Upper lobe of left lung (tissue), 4 donors: ENCODE measurements around the gene CBLIF.
"Not testable (repeated sequence)": the region's sequence is repeated elsewhere in the genome, so short reads cannot be mapped to it uniquely, and the experiment has no call there.

ENCODE experiments used
- CTCF ChIP-seq, 6 experiments: fragments of 450-650 bp in 4 of 6; fragments of 200-600 bp in 2 of 6; sonication (generic) in 2 of 6; IDR thresholded peaks; one replicate each; pipeline ENCODE4 v1.5.1; 2016 to 2019; ENCODE audit warnings: antibody characterized with exemption in 6 of 6
- EP300 ChIP-seq, 4 donors: sonication (generic); formaldehyde crosslinking; IDR thresholded peaks; one replicate each; pipeline ENCODE4 v1.5.1; 2017; ENCODE audit warnings: antibody characterized with exemption in 4 of 4, control low read depth in 2 of 4
- POLR2A ChIP-seq, 4 donors: fragments of 450-650 bp; IDR thresholded peaks; one replicate each; pipeline ENCODE4 v1.5.1; 2016 to 2017; ENCODE audit warnings: antibody characterized with exemption in 4 of 4, mild to moderate bottlenecking in 2 of 4

GRCh38 chr11:59848439-59848838, 3.1 kb upstream of the CBLIF start:
- not testable (repeated sequence) for TF ChIP-seq POLR2A, CTCF, EP300 (IDR thresholded peaks at IDR 0.05)
